Nephron (organoid): ENCODE measurements around the gene KRT35.
A peak's percentile ranks its signal among the peaks of the same experiment; 100 is the strongest.

Experiments
- H3K27ac Mint-ChIP-seq, 3 experiments: 2 replicates each; pipeline ENCODE4 v1.8.0; 2020; ENCODE audit warnings: mixed read lengths in 3 of 3, mild to moderate bottlenecking in 2 of 3, moderate library complexity in 1 of 3
- H3K27me3 Mint-ChIP-seq: 2 replicates; pipeline ENCODE4 v1.8.0; 2021; ENCODE audit warnings: low read depth, mild to moderate bottlenecking, moderate library complexity, mixed read lengths
- H3K36me3 Mint-ChIP-seq: 2 replicates; pipeline ENCODE4 v1.8.0; 2020; ENCODE audit warnings: low read depth, mixed read lengths
- H3K4me1 Mint-ChIP-seq: 2 replicates; pipeline ENCODE4 v1.8.0; 2020; ENCODE audit warnings: mixed read lengths
- H3K4me3 Mint-ChIP-seq, 3 experiments: 2 replicates each; pipeline ENCODE4 v1.8.0; 2020; ENCODE audit warnings: mild to moderate bottlenecking in 3 of 3, mixed read lengths in 3 of 3, moderate library complexity in 2 of 3
- H3K9me3 Mint-ChIP-seq: 2 replicates; pipeline ENCODE4 v1.8.0; 2020; ENCODE audit warnings: mixed read lengths
- TF ChIP-seq, protein P1 (sequence below), 3 experiments: fragments of 200-600 bp; sonication (generic); IDR thresholded peaks; one replicate each; pipeline ENCODE4 v1.5.0; 2021; ENCODE audit warnings: antibody characterized with exemption in 3 of 3; ENCODE audit not compliant: unreplicated experiment in 3 of 3

KRT35 gene

GRCh38 chr17:41489531-41489930 lies 8.6 kb upstream of the KRT35 start, which contains the start of gene KRT36:
Gene KRT36 (minus strand): TSS chr17:41489910. CDS start chr17:41489864, 46 bp downstream.
- no peak within 1 kb of the TSS for H3K27ac Mint-ChIP-seq
- TF ChIP-seq, protein P1, sequence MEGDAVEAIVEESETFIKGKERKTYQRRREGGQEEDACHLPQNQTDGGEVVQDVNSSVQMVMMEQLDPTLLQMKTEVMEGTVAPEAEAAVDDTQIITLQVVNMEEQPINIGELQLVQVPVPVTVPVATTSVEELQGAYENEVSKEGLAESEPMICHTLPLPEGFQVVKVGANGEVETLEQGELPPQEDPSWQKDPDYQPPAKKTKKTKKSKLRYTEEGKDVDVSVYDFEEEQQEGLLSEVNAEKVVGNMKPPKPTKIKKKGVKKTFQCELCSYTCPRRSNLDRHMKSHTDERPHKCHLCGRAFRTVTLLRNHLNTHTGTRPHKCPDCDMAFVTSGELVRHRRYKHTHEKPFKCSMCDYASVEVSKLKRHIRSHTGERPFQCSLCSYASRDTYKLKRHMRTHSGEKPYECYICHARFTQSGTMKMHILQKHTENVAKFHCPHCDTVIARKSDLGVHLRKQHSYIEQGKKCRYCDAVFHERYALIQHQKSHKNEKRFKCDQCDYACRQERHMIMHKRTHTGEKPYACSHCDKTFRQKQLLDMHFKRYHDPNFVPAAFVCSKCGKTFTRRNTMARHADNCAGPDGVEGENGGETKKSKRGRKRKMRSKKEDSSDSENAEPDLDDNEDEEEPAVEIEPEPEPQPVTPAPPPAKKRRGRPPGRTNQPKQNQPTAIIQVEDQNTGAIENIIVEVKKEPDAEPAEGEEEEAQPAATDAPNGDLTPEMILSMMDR (IDR thresholded peaks at IDR 0.05; ENCODE audit: unreplicated experiment in 3 of 3) = no peak

GRCh38 chr17:41486809-41487530 lies 6.0 kb upstream of the KRT35 start:
- no peaks in the 10 kb centered on the region for H3K4me1 Mint-ChIP-seq
- H3K27me3 Mint-ChIP-seq = peaks cover 17% of the 10 kb centered on the region
- TF ChIP-seq, protein P1 (IDR thresholded peaks at IDR 0.05; ENCODE audit: unreplicated experiment in 3 of 3) = peak in 1 of 3 experiments; percentile 30
- no peak overlapping the region for H3K4me3 Mint-ChIP-seq
- no peaks in the 10 kb centered on the region for H3K36me3 Mint-ChIP-seq
- H3K27ac Mint-ChIP-seq = no peak overlapping the region
- no peaks in the 10 kb centered on the region for H3K9me3 Mint-ChIP-seq

More at GRCh38 chr17:41489531-41489930, 8.6 kb upstream of the KRT35 start, which contains the start of gene KRT36:
- no peaks in the 10 kb centered on the region for H3K36me3 Mint-ChIP-seq
- peaks cover 24% of the 10 kb centered on the region for H3K27me3 Mint-ChIP-seq
- H3K9me3 Mint-ChIP-seq = no peaks in the 10 kb centered on the region
- peaks cover 20% of the 10 kb centered on the region for H3K4me1 Mint-ChIP-seq
- H3K4me3 Mint-ChIP-seq = no peak within 1 kb of the TSS

GRCh38 chr17:41486316-41486715 lies 5.4 kb upstream of the KRT35 start:
- H3K27me3 Mint-ChIP-seq = peaks cover 17% of the 10 kb centered on the region
- H3K9me3 Mint-ChIP-seq = no peaks in the 10 kb centered on the region
- H3K4me3 Mint-ChIP-seq = no peak overlapping the region
- no peaks in the 10 kb centered on the region for H3K4me1 Mint-ChIP-seq
- TF ChIP-seq, protein P1 (IDR thresholded peaks at IDR 0.05; ENCODE audit: unreplicated experiment in 3 of 3) = no peak
- no peaks in the 10 kb centered on the region for H3K36me3 Mint-ChIP-seq
- no peak overlapping the region for H3K27ac Mint-ChIP-seq

DNA sequence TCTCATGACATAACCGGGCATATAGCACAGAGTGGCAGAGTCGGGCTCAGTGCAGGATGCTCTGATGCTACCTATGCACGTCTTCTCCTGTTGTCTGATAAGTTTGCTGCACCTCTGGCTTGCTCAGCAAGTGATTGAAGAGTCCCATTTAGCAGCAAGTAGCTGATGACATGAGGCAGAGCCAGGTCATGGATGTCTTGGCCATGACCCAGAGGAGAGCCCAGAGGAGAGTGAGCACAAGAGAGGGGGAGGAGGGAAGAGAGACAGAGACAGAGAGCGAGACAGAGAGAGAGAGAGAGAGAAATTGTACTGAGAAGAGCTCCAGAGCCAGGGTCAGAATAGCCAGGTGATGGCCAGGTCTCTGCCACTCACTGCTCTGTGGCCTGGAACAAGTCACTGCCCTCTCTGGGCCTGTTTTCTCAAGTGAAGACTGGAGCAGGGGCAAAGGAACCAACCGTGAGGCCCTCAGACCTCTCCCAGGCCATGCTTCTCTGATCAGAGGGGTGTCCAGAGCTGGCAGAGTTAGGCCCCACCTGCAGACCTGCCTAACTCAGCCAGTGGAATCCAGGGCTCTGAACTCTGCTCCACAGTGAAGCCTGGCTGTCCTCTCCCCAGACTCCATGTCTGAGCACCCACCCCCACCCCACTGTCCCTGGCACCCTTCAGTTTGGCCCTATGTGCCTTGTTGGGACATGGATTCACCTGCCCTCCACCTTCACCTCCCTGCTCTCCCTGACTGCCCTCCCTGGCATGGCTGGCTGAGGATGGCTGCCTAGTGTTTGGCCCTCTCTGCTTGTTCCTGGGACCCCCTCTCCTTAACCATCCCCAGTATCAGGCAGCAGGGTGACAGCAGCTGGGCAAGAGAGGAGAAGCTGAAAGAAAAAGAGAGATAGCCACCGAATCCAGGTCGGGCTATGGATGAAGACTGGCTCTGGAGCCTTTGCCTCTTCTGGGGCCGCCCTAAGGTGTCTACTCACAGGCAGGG lies 4.3 kb upstream of the KRT35 start:
- no peaks in the 10 kb centered on the region for H3K36me3 Mint-ChIP-seq
- TF ChIP-seq, protein P1 (IDR thresholded peaks at IDR 0.05; ENCODE audit: unreplicated experiment in 3 of 3) = no peak
- no peaks in the 10 kb centered on the region for H3K4me1 Mint-ChIP-seq
- H3K4me3 Mint-ChIP-seq = no peak overlapping the region
- no peak overlapping the region for H3K27ac Mint-ChIP-seq
- peaks cover 12% of the 10 kb centered on the region for H3K27me3 Mint-ChIP-seq
- H3K9me3 Mint-ChIP-seq = no peaks in the 10 kb centered on the region

- no peaks in the 10 kb centered on the region for H3K9me3 Mint-ChIP-seq
- no peak overlapping the region for H3K4me3 Mint-ChIP-seq
- peaks cover 9% of the 10 kb centered on the region for H3K27me3 Mint-ChIP-seq
- TF ChIP-seq, protein P1 (IDR thresholded peaks at IDR 0.05; ENCODE audit: unreplicated experiment in 3 of 3) = no peak
- no peaks in the 10 kb centered on the region for H3K4me1 Mint-ChIP-seq
- no peaks in the 10 kb centered on the region for H3K36me3 Mint-ChIP-seq
- H3K27ac Mint-ChIP-seq = no peak overlapping the region
These were observed 3.3 kb upstream of the KRT35 start for GRCh38 chr17:41483991-41484826.
